ENCODE data around the gene UBTF.

Gene UBTF

DNA sequence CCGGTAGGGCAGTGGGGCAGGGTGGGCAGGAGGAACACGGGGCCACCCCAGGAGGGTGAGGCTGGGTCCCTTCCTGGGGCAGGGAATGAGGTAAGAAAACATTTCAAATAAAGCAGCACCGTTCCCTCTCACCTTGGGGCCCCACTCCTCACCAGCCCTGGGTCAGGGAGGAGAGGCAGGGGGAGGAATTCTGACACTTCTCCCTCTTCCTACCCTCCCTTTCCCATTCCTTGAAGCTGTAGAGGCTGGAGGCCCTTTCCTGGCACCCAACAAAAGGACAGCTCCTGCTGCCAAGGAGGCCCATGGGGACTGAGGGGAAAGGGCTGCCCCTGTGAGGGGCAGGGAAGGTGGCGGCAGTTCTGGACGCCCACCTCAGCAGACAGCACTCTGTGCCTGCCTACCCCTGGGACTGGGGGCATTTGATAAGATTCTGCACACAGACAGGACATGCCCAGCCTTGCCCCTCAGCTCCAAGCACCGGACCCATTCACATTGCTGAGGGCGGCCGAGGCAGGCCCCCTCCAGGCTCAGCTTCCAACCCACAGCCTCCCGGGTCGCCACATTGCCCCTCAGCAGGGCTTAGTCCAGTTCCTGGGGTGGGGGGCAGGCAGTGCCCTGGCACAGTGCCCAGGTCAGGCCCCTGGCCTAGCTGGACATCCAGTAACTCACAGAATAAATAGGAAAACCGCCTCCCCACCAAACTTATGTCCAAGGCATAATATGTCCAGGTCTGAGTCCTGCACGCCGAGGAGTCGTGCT lies 26.0 kb downstream of the UBTF start:
- DNase-seq, result no peak

DNA sequence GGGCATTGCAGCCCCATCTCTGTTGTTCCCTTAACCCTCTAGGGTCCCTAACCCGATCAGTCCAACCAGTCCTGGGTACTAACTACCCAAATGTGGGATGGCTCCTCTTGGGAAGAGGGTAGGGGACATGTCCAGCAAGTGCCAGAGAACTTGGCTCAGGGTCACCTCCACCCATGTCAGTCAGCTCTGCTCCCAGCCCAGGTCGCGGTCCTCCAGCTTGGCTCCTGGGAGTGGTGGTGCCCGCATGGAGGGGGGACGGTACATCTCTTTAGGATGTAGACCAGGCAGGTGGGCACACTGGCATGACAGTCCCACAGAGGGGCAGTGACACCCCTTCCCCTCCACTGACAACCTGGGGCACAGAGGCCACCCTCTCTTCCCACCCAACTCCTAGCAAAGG lies 26.7 kb downstream of the UBTF start:
- DNase-seq, result no peak

- DNase-seq, result no peak
Observed at GRCh38 chr17:44191941-44192496, 27.5 kb downstream of the UBTF start.

DNA sequence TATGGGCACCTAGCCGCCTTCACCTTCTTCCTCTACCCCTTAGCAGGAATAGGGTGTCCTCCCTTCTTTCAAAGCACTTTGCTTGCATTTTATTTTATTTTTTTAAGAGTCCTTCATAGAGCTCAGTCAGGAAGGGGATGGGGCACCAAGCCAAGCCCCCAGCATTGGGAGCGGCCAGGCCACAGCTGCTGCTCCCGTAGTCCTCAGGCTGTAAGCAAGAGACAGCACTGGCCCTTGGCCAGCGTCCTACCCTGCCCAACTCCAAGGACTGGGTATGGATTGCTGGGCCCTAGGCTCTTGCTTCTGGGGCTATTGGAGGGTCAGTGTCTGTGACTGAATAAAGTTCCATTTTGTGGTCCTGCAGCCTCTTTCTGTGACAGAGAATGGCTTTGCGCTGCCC lies 28.1 kb downstream of the UBTF start:
- DNase-seq, result no peak

GRCh38 chr17:44190481-44190880 lies 29.0 kb downstream of the UBTF start:
- no peak for DNase-seq

GRCh38 chr17:44188576-44189403 lies 30.7 kb downstream of the UBTF start:
- DNase-seq, result no peak

DNA sequence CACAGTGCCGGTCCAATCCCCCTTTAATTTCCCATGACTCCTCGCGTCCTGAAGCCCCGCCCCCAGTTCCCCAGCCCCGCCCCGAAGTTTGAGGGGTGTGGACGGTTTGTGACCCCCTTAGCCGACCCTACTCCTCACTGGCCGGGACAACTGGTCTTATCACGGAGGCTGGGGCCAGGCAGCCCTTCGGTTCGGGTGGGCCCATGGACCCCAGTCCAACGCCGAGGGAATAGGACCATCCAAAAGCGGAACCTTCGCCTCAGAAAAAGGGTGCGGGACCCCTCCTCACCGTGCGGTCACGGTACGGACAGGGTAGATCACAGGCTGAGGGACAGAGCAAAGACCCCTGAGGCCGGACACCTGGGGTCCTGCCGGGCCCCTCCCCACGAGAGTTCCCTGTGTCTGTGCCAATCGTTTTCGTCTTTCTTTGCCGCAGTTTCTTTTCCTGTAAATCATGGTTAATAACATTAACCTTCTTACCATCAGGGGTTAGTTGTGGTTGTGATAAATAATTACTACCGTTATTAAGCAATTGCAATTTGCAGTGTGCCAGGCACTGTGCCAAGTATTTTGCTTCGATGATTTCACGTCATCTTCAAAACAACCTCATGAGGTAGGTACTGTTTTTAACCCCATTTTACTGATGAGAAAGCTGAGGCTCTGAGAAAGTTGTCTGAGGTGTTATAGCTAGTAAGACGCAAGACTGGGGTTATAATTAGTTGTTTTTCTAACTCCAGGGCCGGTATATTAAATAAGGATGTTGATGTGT lies 32.2 kb downstream of the UBTF start:
- no peak for DNase-seq

- DNase-seq, result peak; percentile 99
Observed at GRCh38 chr17:44186307-44187130, 33.0 kb downstream of the UBTF start, which contains the start of gene TMUB2. TSS of gene TMUB2 (plus strand) at chr17:44186972. CDS start at chr17:44187709, 737 bp downstream.

DNA sequence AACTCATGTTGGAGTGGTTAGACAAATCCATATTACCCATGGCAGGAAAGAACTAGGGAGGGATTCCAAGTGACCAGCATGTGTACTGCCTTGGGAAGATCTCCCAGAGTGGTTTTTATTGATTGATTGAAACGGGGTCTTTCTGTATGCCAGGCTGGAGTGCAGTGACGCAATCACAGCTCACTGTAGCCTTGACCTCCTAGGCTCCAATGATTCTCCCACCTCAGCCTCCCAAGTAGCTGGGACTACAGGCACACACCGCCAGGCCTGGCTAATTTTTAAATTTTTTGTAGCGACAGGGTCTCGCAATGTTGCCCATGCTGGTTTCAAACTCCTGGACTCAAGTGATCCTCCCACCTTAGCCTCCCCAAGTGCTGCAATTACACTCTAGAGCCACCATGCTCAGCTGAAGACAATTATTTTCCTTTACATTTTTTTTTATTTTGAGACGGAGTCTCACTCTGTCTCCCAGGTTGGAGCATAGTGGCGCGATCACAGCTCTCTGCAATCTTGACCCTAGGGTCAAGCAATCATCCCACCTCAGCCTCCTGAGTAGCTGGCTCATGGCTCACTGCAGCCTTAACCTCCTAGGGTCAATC lies 35.2 kb downstream of the UBTF start:
- DNase-seq, result no peak

DNA sequence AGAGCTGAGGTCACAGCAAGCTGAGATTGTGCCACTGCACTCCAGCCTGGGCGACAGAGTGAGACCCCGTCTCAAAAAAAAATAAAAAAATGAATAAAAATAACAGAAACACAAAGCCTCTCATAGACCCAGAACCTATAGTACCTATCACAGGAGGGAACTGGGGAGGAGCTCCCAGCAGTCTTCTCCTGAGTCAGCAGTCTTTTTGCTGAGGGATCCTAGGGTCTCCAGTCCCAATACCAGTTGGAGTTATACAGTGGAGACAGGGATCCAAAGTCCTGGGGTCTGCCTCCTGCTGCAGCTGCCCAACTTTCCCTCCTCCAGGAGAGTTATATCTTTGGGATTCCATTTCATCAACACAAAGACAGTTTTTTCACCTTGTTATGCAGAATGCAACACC lies 36.5 kb downstream of the UBTF start:
- no peak for DNase-seq

GRCh38 chr17:44178133-44178532 lies 41.3 kb downstream of the UBTF start:
- DNase-seq, result no peak

DNA sequence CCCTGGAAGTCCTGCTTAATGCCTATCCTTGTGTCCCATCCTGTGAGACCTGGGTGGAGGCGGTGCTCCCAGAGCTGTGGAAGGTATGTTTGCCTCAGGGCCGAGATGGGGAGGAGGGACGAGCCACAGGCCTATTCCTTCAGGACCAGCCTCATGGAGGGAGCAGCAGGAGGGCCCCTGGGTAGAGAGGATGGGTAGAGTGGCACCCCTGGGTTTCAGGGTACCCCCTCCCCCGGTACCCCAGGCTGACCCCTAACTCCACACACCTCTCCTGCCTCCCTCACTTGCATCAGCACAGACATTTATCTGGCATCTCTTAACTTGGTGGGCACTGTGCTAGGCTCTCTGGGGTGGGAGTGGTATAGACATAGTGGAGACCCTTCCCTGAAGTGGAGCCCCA lies 41.8 kb downstream of the UBTF start:
- no peak for DNase-seq

- no peak for DNase-seq
Observed at GRCh38 chr17:44176671-44177501, 42.6 kb downstream of the UBTF start.

- no peak for DNase-seq
Observed at GRCh38 chr17:44176257-44176656, 43.2 kb downstream of the UBTF start.

DNA sequence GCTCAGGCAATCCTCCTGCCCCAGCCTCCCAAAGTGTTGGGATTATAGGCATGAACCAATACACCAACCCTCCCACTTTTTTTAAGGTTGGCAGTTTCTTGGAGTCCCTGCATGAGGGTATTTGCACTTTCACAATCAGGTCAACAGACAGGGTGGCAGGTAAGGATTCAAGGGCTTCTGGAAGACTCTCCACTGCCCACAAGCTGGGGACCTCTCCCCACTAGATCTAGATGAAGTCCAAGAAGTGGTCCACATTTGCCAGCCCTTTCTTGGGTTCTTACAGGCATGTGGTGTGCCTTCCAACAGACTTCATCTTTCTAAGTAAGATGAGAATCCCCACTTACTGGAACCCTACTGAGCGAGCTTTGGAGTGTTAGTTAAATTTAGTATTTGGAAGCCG lies 45.0 kb downstream of the UBTF start:
- no peak for DNase-seq

DNA sequence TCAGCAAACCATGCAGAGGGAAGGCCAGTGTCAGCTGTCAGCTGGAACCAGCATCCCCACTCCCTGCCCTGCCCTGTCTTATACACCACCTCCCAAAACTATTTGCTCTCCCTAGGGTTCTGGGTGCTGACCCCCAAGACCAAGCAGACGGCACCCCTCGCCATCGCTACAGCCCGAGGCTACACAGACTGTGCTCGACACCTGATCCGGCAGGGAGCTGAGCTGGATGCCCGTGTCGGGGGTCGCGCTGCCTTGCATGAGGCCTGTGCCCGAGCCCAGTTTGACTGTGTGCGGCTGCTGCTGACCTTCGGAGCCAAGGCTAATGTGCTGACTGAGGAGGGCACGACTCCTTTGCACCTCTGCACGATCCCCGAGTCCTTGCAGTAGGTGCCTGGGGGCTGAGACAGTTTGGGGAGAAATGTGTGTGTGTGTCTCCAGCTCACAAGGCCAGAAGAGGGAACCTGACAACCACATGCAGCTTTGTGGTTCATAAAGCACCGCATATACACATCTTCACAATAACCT lies 47.5 kb downstream of the UBTF start:
- DNase-seq, result no peak

DNA sequence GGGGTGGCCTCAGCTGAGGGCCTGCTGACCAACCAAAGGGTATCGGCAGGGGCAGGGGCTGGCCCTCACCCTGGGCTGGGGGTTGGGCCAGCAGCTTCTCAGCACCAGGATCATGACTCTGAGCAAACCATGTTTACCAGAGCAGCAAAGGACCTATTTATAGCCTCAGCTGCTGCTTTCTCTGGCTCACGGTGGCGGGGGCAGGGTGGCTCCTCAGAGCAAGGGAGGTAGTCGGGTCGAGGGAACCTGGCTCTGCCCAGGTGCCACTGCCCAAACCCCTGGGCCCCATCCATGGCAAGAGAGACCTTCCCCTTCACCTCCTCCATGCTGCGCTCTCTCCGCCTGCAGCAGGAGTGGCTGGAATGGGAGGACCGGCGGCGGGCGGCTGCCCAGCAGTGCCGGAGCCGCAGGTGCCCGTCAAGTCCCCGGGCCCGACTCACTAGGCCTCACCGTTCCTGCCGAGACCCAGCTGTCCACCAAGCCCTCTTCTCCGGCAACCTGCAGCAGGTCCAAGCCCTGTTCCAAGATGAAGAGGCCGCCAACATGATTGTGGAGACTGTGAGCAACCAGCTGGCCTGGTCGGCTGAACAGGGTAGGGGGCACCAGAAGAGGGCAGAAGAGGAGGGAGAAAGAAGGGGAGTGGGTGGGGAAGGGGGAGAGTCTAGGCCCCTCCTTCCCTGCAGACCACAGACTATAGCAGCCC lies 48.8 kb downstream of the UBTF start, which contains the start of gene ASB16:
ASB16 (plus strand) TSS at position 206 of the 703 bp plus-strand sequence; CDS start at position 292, 86 bp downstream.
- peak; percentile 24 for DNase-seq

- DNase-seq, result no peak
Observed at GRCh38 chr17:44170135-44170498, 49.4 kb downstream of the UBTF start.

- peak; percentile 70 for DNase-seq
Observed at GRCh38 chr17:44167181-44167861, 52.2 kb downstream of the UBTF start.

Data from NCI-H1092 (cell line).